K562 (cell line): ENCODE data around the gene IQUB. TPM values are rescaled to one million over a fixed set of nuclear protein-coding genes. Genes with fewer than 3 reads are reported as not detected.

Source experiments
- CTBP1 ChIP-seq: fragments of 450-650 bp; IDR thresholded peaks from 2 replicates; pipeline ENCODE4 v1.6.1; 2016; ENCODE audit warnings: borderline replicate concordance
- ETV6 ChIP-seq, 3 experiments: fragments of 150-350 bp in 1 of 3; sonication (generic) in 1 of 3; formaldehyde crosslinking in 1 of 3; IDR thresholded peaks; 2 replicates each; pipeline versions ENCODE4 v1.6.1 to v1.8.0; 2014 to 2022; ENCODE audit warnings: borderline replicate concordance in 2 of 3, low read depth in 2 of 3, antibody characterized with exemption in 1 of 3, low read length in 1 of 3, mild to moderate bottlenecking in 1 of 3, missing genetic modification reagents in 1 of 3
- GATAD2A ChIP-seq: fragments of 450-650 bp; IDR thresholded peaks from 2 replicates; pipeline ENCODE4 v1.6.1; 2017
- NFE2L1 ChIP-seq: fragments of 450-650 bp; IDR thresholded peaks from 2 replicates; pipeline ENCODE4 v1.6.1; 2016; ENCODE audit warnings: missing genetic modification characterization, low read depth, mild to moderate bottlenecking, missing compliant biosample characterization, moderate library complexity, borderline replicate concordance
- PHF20 ChIP-seq: fragments of 450-650 bp; IDR thresholded peaks from 2 replicates; pipeline ENCODE4 v1.6.1; 2018; ENCODE audit not compliant: partially characterized antibody
- RNF2 ChIP-seq: sonication (generic); IDR thresholded peaks from 2 replicates; pipeline ENCODE4 v1.6.1; 2016
- SMARCE1 ChIP-seq: fragments of 450-650 bp; IDR thresholded peaks from 2 replicates; pipeline ENCODE4 v1.7.1; 2016; ENCODE audit warnings: mild to moderate bottlenecking
- SREBF1 ChIP-seq: fragments of 150-350 bp; IDR thresholded peaks from 2 replicates; pipeline ENCODE4 v1.6.1; 2014; ENCODE audit warnings: antibody characterized with exemption, low read depth, low read length, borderline replicate concordance
- ZNF644 ChIP-seq: fragments of 200-800 bp; sonication (Bioruptor generic); IDR thresholded peaks from 2 replicates; pipeline ENCODE4 v1.6.1; 2016; ENCODE audit warnings: low read depth, missing genetic modification characterization, missing compliant biosample characterization
- ZZZ3 ChIP-seq: fragments of 450-650 bp; IDR thresholded peaks from 2 replicates; pipeline ENCODE4 v1.6.1; 2016; ENCODE audit warnings: antibody characterized with exemption, mild to moderate bottlenecking, moderate library complexity
- polyA plus RNA-seq, 8 experiments: library from polyadenylated mRNA; depleted of rRNA in 4 of 8; stranded (reverse) in 5 of 8; unstranded in 3 of 8; fragments of >200 nt; fragmentation: Nextera tagmentation in 2 of 8; fragmentation: Illumina TruSeq in 1 of 8; extraction: Ambion mirVana in 2 of 8; extraction: Trizol in 1 of 8; gene quantifications; 2 replicates each; pipeline versions ENCODE4 v1.2.1 to v1.2.3, GENCODE V29; 2011 to 2014; ENCODE audit warnings: inconsistent platforms in 1 of 8, missing spikeins in 1 of 8
- total RNA-seq, 7 experiments: library from RNA; depleted of rRNA in 6 of 7; stranded (reverse); fragments of >200 nt in 6 of 7; fragmentation: Illumina TruSeq in 2 of 7; extraction: Trizol in 2 of 7; gene quantifications; 2 replicates each; pipeline versions ENCODE4 v1.2.1 to v1.2.3, GENCODE V29; 2011 to 2021; ENCODE audit warnings: low replicate concordance in 1 of 7
- TF ChIP-seq, protein P1 (sequence below): sonication (generic); formaldehyde crosslinking; IDR thresholded peaks from 2 replicates; pipeline ENCODE4 v1.8.0; 2022; ENCODE audit warnings: mild to moderate bottlenecking, low read depth, missing genetic modification reagents
- TF ChIP-seq, protein P2 (sequence below): IDR thresholded peaks from 2 replicates; pipeline ENCODE4 v1.6.1; 2016; ENCODE audit warnings: missing genetic modification characterization, missing compliant biosample characterization
- TF ChIP-seq, protein P3 (sequence below): fragments of 200-400 bp; formaldehyde crosslinking; IDR thresholded peaks from 2 replicates; pipeline ENCODE4 v1.6.1; 2017; ENCODE audit warnings: mild to moderate bottlenecking, low read depth, low read length, moderate library complexity
- TF ChIP-seq, protein P4 (sequence below): fragments of 250-450 bp; sonication (Bioruptor Pico); IDR thresholded peaks from 2 replicates; pipeline ENCODE4 v1.4.0; 2020; ENCODE audit warnings: mild to moderate bottlenecking, moderate library complexity, borderline replicate concordance
- TF ChIP-seq, protein P5 (sequence below): sonication (generic); formaldehyde crosslinking; IDR thresholded peaks from 2 replicates; pipeline ENCODE4 v1.9.0; 2022; ENCODE audit warnings: mild to moderate bottlenecking, missing genetic modification reagents
- TF ChIP-seq, protein P6 (sequence below): fragments of 450-650 bp; formaldehyde crosslinking; IDR thresholded peaks from 2 replicates; pipeline ENCODE4 v1.4.0; 2022; ENCODE audit warnings: mild to moderate bottlenecking, moderate library complexity

Gene IQUB
- total and polyA plus RNA-seq, 9 of the 15 experiments (the other 6 are each of a cell fraction or from before 2014, with no cell fraction given): 0.62 to 2.6 (median 1.4) TPM

DNA sequence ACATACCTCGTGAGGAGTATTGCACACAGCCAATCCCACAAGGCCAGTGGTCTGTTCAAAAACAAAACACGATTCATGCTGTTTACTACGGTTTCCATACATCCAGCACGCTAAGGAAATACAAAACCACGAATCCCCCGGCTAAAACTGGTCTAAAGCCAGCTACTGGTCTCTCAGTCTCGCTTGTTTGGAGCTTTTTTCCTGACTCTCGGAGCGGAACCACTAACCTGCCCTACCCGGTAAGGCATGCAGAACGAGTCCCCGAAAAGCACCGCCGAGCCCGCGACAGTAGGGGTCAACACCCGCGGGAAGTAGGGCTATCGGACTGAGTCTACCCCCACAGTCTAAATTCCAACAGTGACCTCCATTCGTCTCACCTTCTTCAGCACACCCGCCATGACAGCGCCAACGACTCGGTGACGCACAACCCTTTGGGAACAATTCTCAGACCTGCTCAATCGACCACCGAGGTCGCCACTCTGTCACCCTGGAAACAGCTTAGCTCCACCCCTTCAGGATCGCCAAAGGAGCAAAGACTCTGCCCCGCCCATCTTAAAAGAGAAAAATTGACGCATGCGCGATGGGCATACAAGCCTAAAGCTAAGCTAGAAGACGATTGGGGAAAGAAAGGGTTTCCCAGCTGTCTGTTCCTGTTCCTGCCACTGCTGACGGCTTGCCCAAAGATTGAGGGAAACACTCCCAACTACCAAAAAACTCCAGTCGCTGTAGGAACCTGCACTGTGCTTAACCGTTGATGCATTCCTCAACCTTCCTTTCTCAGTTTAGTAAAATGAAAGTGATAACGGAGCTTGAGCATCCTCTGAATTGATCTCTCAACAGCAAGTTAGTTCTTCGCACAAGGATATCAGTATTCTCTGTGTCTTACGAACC is 23.2 kb upstream of the IQUB start, which contains the start of gene NDUFA5 (continued):
- TF ChIP-seq, protein P1, sequence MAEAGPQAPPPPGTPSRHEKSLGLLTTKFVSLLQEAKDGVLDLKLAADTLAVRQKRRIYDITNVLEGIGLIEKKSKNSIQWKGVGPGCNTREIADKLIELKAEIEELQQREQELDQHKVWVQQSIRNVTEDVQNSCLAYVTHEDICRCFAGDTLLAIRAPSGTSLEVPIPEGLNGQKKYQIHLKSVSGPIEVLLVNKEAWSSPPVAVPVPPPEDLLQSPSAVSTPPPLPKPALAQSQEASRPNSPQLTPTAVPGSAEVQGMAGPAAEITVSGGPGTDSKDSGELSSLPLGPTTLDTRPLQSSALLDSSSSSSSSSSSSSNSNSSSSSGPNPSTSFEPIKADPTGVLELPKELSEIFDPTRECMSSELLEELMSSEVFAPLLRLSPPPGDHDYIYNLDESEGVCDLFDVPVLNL (CRISPR knock-in tag): 0 out of 2 replicates have a peak, but pooled peaks have one; percentile 14
- TF ChIP-seq, protein P2, sequence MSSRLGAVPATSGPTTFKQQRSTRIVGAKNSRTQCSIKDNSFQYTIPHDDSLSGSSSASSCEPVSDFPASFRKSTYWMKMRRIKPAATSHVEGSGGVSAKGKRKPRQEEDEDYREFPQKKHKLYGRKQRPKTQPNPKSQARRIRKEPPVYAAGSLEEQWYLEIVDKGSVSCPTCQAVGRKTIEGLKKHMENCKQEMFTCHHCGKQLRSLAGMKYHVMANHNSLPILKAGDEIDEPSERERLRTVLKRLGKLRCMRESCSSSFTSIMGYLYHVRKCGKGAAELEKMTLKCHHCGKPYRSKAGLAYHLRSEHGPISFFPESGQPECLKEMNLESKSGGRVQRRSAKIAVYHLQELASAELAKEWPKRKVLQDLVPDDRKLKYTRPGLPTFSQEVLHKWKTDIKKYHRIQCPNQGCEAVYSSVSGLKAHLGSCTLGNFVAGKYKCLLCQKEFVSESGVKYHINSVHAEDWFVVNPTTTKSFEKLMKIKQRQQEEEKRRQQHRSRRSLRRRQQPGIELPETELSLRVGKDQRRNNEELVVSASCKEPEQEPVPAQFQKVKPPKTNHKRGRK (tag): no peak
- TF ChIP-seq, protein P3, sequence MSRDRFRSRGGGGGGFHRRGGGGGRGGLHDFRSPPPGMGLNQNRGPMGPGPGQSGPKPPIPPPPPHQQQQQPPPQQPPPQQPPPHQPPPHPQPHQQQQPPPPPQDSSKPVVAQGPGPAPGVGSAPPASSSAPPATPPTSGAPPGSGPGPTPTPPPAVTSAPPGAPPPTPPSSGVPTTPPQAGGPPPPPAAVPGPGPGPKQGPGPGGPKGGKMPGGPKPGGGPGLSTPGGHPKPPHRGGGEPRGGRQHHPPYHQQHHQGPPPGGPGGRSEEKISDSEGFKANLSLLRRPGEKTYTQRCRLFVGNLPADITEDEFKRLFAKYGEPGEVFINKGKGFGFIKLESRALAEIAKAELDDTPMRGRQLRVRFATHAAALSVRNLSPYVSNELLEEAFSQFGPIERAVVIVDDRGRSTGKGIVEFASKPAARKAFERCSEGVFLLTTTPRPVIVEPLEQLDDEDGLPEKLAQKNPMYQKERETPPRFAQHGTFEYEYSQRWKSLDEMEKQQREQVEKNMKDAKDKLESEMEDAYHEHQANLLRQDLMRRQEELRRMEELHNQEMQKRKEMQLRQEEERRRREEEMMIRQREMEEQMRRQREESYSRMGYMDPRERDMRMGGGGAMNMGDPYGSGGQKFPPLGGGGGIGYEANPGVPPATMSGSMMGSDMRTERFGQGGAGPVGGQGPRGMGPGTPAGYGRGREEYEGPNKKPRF: no peak
- no peak for TF ChIP-seq SREBF1
- TF ChIP-seq ETV6 (IDR thresholded peaks at IDR 0.05; ENCODE audit: borderline replicate concordance in 1 of 2, low read depth in 2 of 2, low read length in 1 of 2): no peak
- TF ChIP-seq ETV6 (CRISPR knock-in tag; IDR thresholded peaks at IDR 0.05; ENCODE audit: borderline replicate concordance): 0 out of 2 replicates have a peak, but pooled peaks have one; percentile 26
- no peak for TF ChIP-seq SMARCE1
- TF ChIP-seq, protein P4, sequence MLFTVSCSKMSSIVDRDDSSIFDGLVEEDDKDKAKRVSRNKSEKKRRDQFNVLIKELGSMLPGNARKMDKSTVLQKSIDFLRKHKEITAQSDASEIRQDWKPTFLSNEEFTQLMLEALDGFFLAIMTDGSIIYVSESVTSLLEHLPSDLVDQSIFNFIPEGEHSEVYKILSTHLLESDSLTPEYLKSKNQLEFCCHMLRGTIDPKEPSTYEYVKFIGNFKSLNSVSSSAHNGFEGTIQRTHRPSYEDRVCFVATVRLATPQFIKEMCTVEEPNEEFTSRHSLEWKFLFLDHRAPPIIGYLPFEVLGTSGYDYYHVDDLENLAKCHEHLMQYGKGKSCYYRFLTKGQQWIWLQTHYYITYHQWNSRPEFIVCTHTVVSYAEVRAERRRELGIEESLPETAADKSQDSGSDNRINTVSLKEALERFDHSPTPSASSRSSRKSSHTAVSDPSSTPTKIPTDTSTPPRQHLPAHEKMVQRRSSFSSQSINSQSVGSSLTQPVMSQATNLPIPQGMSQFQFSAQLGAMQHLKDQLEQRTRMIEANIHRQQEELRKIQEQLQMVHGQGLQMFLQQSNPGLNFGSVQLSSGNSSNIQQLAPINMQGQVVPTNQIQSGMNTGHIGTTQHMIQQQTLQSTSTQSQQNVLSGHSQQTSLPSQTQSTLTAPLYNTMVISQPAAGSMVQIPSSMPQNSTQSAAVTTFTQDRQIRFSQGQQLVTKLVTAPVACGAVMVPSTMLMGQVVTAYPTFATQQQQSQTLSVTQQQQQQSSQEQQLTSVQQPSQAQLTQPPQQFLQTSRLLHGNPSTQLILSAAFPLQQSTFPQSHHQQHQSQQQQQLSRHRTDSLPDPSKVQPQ (CRISPR knock-in tag): no peak
- TF ChIP-seq ZZZ3: no peak
- peak; percentile 37; the same call in 1 of the 2 replicates for TF ChIP-seq CTBP1
- no peak for TF ChIP-seq GATAD2A
- TF ChIP-seq PHF20: peak; percentile 73
- TF ChIP-seq, protein P5, sequence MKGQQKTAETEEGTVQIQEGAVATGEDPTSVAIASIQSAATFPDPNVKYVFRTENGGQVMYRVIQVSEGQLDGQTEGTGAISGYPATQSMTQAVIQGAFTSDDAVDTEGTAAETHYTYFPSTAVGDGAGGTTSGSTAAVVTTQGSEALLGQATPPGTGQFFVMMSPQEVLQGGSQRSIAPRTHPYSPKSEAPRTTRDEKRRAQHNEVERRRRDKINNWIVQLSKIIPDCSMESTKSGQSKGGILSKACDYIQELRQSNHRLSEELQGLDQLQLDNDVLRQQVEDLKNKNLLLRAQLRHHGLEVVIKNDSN (CRISPR knock-in tag): no peak
- peak; percentile 73; the same call in 1 of the 2 replicates for TF ChIP-seq RNF2
- TF ChIP-seq, protein P6, sequence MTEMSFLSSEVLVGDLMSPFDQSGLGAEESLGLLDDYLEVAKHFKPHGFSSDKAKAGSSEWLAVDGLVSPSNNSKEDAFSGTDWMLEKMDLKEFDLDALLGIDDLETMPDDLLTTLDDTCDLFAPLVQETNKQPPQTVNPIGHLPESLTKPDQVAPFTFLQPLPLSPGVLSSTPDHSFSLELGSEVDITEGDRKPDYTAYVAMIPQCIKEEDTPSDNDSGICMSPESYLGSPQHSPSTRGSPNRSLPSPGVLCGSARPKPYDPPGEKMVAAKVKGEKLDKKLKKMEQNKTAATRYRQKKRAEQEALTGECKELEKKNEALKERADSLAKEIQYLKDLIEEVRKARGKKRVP: no peak
- peak; percentile 32; the same call in 1 of the 2 replicates for TF ChIP-seq ZNF644 (tag)
- TF ChIP-seq NFE2L1 (tag): no peak
